Calu3 (cell line): ENCODE measurements around the gene MB21D2. TPM values are rescaled to one million over a fixed set of nuclear protein-coding genes. Genes with fewer than 3 reads are reported as not detected.

ENCODE experiments used
- BruUV-seq: library from RNA; stranded (reverse); fragments of 400-500 nt; replicated peaks from 2 replicates; lab custom pipeline; 2021; lab: Mats Ljungman, UMichigan
- CTCF ChIA-PET: fragments of 300-600 bp; sonication (Branson Sonifier 250); formaldehyde crosslinking; loops from one replicate; lab custom pipeline; 2022; ENCODE audit warnings: antibody characterized with exemption; lab: Charles Lee
- DNase-seq: peaks from one replicate; pipeline ENCODE4 v3.0.0; 2022
- H3K27ac Mint-ChIP-seq: one replicate; pipeline ENCODE4 v1.8.0; 2022; ENCODE audit warnings: mixed read lengths; ENCODE audit not compliant: unreplicated experiment
- H3K27me3 Mint-ChIP-seq: one replicate; pipeline ENCODE4 v1.8.0; 2022; ENCODE audit warnings: mixed read lengths; ENCODE audit not compliant: unreplicated experiment
- H3K36me3 Mint-ChIP-seq: one replicate; pipeline ENCODE4 v1.8.0; 2022; ENCODE audit warnings: mild to moderate bottlenecking, moderate library complexity, mixed read lengths; ENCODE audit not compliant: insufficient read depth, unreplicated experiment
- H3K4me1 Mint-ChIP-seq: one replicate; pipeline ENCODE4 v1.8.0; 2022; ENCODE audit warnings: mild to moderate bottlenecking, low read depth, mixed read lengths; ENCODE audit not compliant: unreplicated experiment
- H3K4me3 Mint-ChIP-seq: one replicate; pipeline ENCODE4 v1.8.0; 2022; ENCODE audit warnings: mild to moderate bottlenecking, low read depth, moderate library complexity, mixed read lengths; ENCODE audit not compliant: unreplicated experiment
- H3K9me3 Mint-ChIP-seq: one replicate; pipeline ENCODE4 v1.8.0; 2022; ENCODE audit warnings: low read depth, mixed read lengths; ENCODE audit not compliant: unreplicated experiment
- CTCF ChIP-seq: fragments of 200-600 bp; IDR thresholded peaks from one replicate; pipeline ENCODE4 v1.8.0; 2022; ENCODE audit warnings: antibody characterized with exemption; ENCODE audit not compliant: unreplicated experiment
- intact Hi-C: fragments of 100-400 bp; cut with micrococcal nuclease; formaldehyde crosslinking; loops from one replicate; pipeline ENCODE4 v1.10.0; 2022; ENCODE audit not compliant: unreplicated experiment
- total RNA-seq: library from RNA; stranded (reverse); gene quantifications from 2 replicates; pipeline ENCODE4 v1.2.3, GENCODE V29; 2022

Gene MB21D2
- total RNA-seq, 1 experiment from 2014 or later = 11.9 TPM

- Mint-ChIP-seq H3K36me3 (no peaks in the 10 kb centered on the region), H3K27me3 (no peaks in the 10 kb centered on the region), H3K9me3 (no peaks in the 10 kb centered on the region), H3K4me1 (peaks cover 34% of the 10 kb centered on the region), H3K27ac (no peak overlapping the region), H3K4me3 (no peak overlapping the region)
- BruUV-seq = no TSS peak
- CTCF ChIA-PET = no interaction called here
- intact Hi-C loops = no loop called here
- no peak for TF ChIP-seq CTCF
- no peak for DNase-seq
Observed at GRCh38 chr3:192933259-192933658, 15.6 kb upstream of the MB21D2 start.

- no TSS peak for BruUV-seq
Observed at GRCh38 chr3:192931825-192932224, 14.2 kb upstream of the MB21D2 start.

GRCh38 chr3:192930577-192930976 is 12.9 kb upstream of the MB21D2 start:
- H3K27me3 Mint-ChIP-seq = no peaks in the 10 kb centered on the region
- intact Hi-C loops = no loop called here
- CTCF ChIA-PET = no interaction called here
- H3K36me3 Mint-ChIP-seq = no peaks in the 10 kb centered on the region
- H3K4me3 Mint-ChIP-seq = no peak overlapping the region
- H3K9me3 Mint-ChIP-seq = no peaks in the 10 kb centered on the region
- H3K27ac Mint-ChIP-seq = no peak overlapping the region
- no peak for DNase-seq
- H3K4me1 Mint-ChIP-seq = peaks cover 38% of the 10 kb centered on the region
- no TSS peak for BruUV-seq
- no peak for TF ChIP-seq CTCF

More at GRCh38 chr3:192931825-192932224, 14.2 kb upstream of the MB21D2 start:
- no peaks in the 10 kb centered on the region for H3K36me3 Mint-ChIP-seq
- DNase-seq = no peak
- CTCF ChIA-PET = interaction anchor here (1.0 kb wide), 1 partner anchor 9 kb away, joined by 3 read pairs; no protein-coding TSS in a partner anchor
- no peak overlapping the region for H3K27ac Mint-ChIP-seq
- H3K9me3 Mint-ChIP-seq = no peaks in the 10 kb centered on the region
- H3K4me3 Mint-ChIP-seq = no peak overlapping the region
- no peaks in the 10 kb centered on the region for H3K27me3 Mint-ChIP-seq
- H3K4me1 Mint-ChIP-seq = peaks cover 41% of the 10 kb centered on the region
- intact Hi-C loops = no loop called here
- TF ChIP-seq CTCF = no peak

- no TSS peak for BruUV-seq
- Mint-ChIP-seq H3K27me3 (no peaks in the 10 kb centered on the region), H3K4me3 (no peak overlapping the region), H3K36me3 (no peaks in the 10 kb centered on the region), H3K9me3 (no peaks in the 10 kb centered on the region), H3K27ac (no peak overlapping the region), H3K4me1 (peaks cover 38% of the 10 kb centered on the region)
- DNase-seq = peak; percentile 33
- CTCF ChIA-PET = interaction anchor here (1.3 to 2.4 kb wide), 3 partner anchors 12 to 41 kb away, joined by 5 to 7 read pairs (median 7); partner anchors contain the start of gene MB21D2
- no peak for TF ChIP-seq CTCF
- intact Hi-C loops = no loop called here
Observed at GRCh38 chr3:192929755-192930547, 12.3 kb upstream of the MB21D2 start.
